HepG2 (cell line): ENCODE data around the gene NCBP3. TPM values are rescaled to one million over a fixed set of nuclear protein-coding genes. Genes with fewer than 3 reads are reported as not detected.
A peak's percentile ranks its signal among the peaks of the same experiment; 100 is the strongest.

ENCODE experiments used
- ATAC-seq: fragments of 200-7000 bp; cut with Tn5 transposase; 3 replicates; pipeline ENCODE4 v1.9.1; 2020; ENCODE audit warnings: mild to moderate bottlenecking, moderate library complexity
- BruUV-seq: library from RNA; stranded (reverse); fragments of 400-500 nt; replicated peaks from 2 replicates; lab custom pipeline; 2021; lab: Mats Ljungman, UMichigan
- CTCF ChIA-PET: fragments of 300-600 bp; formaldehyde crosslinking; extraction: SDS; loops from one replicate; lab custom pipeline; 2021; ENCODE audit warnings: low total read pairs, inconsistent platforms, low intra/inter-chr PET ratio; lab: Yijun Ruan, JAX
- POLR2A ChIA-PET: fragments of 350-600 bp; sonication (Branson Sonifier 250); formaldehyde crosslinking; loops from one replicate; lab custom pipeline; 2020; ENCODE audit warnings: antibody characterized with exemption, inconsistent platforms; lab: Yijun Ruan, JAX
- DNase-seq: peaks from one replicate; pipeline ENCODE4 v3.0.0-alpha.2; 2015; ENCODE audit warnings: low spot score
- FAIRE-seq: peaks from 3 replicates; lab custom pipeline; 2011; peaks lifted over from hg19 to GRCh38; lab: Jason Lieb, UNC
- H2AFZ ChIP-seq: one replicate; pipeline ENCODE4 v1.6.1; 2011; ENCODE audit warnings: low read length, inconsistent platforms
- H3K27ac ChIP-seq: fragments of 300-600 bp; 3 replicates; pipeline ENCODE4 v1.8.0; 2011; ENCODE audit warnings: mixed run types, mild to moderate bottlenecking, mixed read lengths, low read length, inconsistent platforms; ENCODE audit not compliant: insufficient read depth; ENCODE audit errors: extremely low read length
- H3K27me3 ChIP-seq, 2 experiments: fragments of 200-600 bp in 1 of 2; 2 replicates in 1 of 2; 3 replicates in 1 of 2; pipeline versions ENCODE4 v1.6.0 to v1.8.0; 2011; ENCODE audit warnings: low read length in 2 of 2, mild to moderate bottlenecking in 2 of 2, moderate library complexity in 2 of 2, inconsistent platforms in 1 of 2; ENCODE audit not compliant: insufficient read depth in 2 of 2, control insufficient read depth in 1 of 2
- H3K36me3 ChIP-seq, 2 experiments: fragments of 200-600 bp in 1 of 2; replicated peaks in 1 of 2; 2 replicates in 1 of 2; 3 replicates in 1 of 2; pipeline versions ENCODE4 v1.5.1 to v1.8.0; 2011; ENCODE audit warnings: low read length in 2 of 2, inconsistent platforms in 1 of 2; ENCODE audit not compliant: insufficient read depth in 2 of 2, control insufficient read depth in 1 of 2
- H3K4me1 ChIP-seq: 2 replicates; pipeline ENCODE4 v1.5.1; 2012; ENCODE audit warnings: low read length, inconsistent platforms; ENCODE audit not compliant: insufficient read depth
- H3K4me2 ChIP-seq: 2 replicates; pipeline ENCODE4 v1.6.0; 2011; ENCODE audit warnings: low read depth, low read length, inconsistent platforms
- H3K4me3 ChIP-seq, 3 experiments: fragments of 200-600 bp in 1 of 3; sonication (generic), shearing (Covaris generic) in 1 of 3; replicated peaks in 1 of 3; 2 replicates each; pipeline ENCODE4 v1.5.1; 2011 to 2016; ENCODE audit warnings: low read length in 3 of 3, inconsistent platforms in 2 of 3, low read depth in 2 of 3, mild to moderate bottlenecking in 2 of 3, control low read depth in 1 of 3, mixed read lengths in 1 of 3; ENCODE audit not compliant: insufficient read depth in 1 of 3
- H3K79me2 ChIP-seq: one replicate; pipeline ENCODE4 v1.6.1; 2011; ENCODE audit warnings: low read length, inconsistent platforms; ENCODE audit not compliant: insufficient read depth
- H3K9ac ChIP-seq: 2 replicates; pipeline ENCODE4 v1.6.0; 2011; ENCODE audit warnings: mild to moderate bottlenecking, low read depth, low read length, inconsistent platforms; ENCODE audit not compliant: insufficient read depth
- H3K9me3 ChIP-seq: 2 replicates; pipeline ENCODE4 v1.5.1; 2012; ENCODE audit warnings: mild to moderate bottlenecking, low read length
- H4K20me1 ChIP-seq: 2 replicates; pipeline ENCODE4 v1.6.0; 2011; ENCODE audit warnings: inconsistent platforms, mild to moderate bottlenecking, low read length, moderate library complexity; ENCODE audit not compliant: insufficient read depth
- ADNP ChIP-seq: sonication (generic); formaldehyde crosslinking; IDR thresholded peaks from 2 replicates; pipeline ENCODE4 v1.4.0; 2020; ENCODE audit warnings: missing genetic modification reagents
- ARID2 ChIP-seq: sonication (generic); formaldehyde crosslinking; IDR thresholded peaks from 2 replicates; pipeline ENCODE4 v1.8.1; 2022; ENCODE audit warnings: mild to moderate bottlenecking, missing genetic modification reagents, borderline replicate concordance
- NFAT5 ChIP-seq: sonication (generic); formaldehyde crosslinking; IDR thresholded peaks from 2 replicates; pipeline ENCODE4 v1.4.0; 2020; ENCODE audit warnings: missing genetic modification reagents
- SALL1 ChIP-seq: sonication (generic); formaldehyde crosslinking; IDR thresholded peaks from 2 replicates; pipeline ENCODE4 v1.8.0; 2022; ENCODE audit warnings: mild to moderate bottlenecking, missing genetic modification reagents
- TOE1 ChIP-seq: sonication (generic); formaldehyde crosslinking; IDR thresholded peaks from 2 replicates; pipeline ENCODE4 v1.4.0; 2020; ENCODE audit warnings: mild to moderate bottlenecking, missing genetic modification reagents
- ZBTB10 ChIP-seq: sonication (generic); formaldehyde crosslinking; IDR thresholded peaks from 2 replicates; pipeline ENCODE4 v1.4.0; 2020; ENCODE audit warnings: missing genetic modification reagents, borderline replicate concordance
- ZFX ChIP-seq: sonication (generic); formaldehyde crosslinking; IDR thresholded peaks from 2 replicates; pipeline ENCODE4 v1.4.0; 2020; ENCODE audit warnings: mild to moderate bottlenecking, low read depth, missing genetic modification reagents, moderate library complexity
- ZNF230 ChIP-seq: sonication (generic); formaldehyde crosslinking; IDR thresholded peaks from 2 replicates; pipeline ENCODE4 v1.4.0; 2020; ENCODE audit warnings: mild to moderate bottlenecking, missing genetic modification reagents
- ZNF678 ChIP-seq: sonication (generic); formaldehyde crosslinking; IDR thresholded peaks from 2 replicates; pipeline ENCODE4 v1.4.0; 2020; ENCODE audit warnings: mild to moderate bottlenecking, missing genetic modification reagents
- ZNF766 ChIP-seq: sonication (generic); formaldehyde crosslinking; IDR thresholded peaks from 2 replicates; pipeline ENCODE4 v1.5.0; 2020; ENCODE audit warnings: missing genetic modification reagents, borderline replicate concordance
- ZNF780A ChIP-seq: sonication (generic); formaldehyde crosslinking; IDR thresholded peaks from 2 replicates; pipeline ENCODE4 v1.8.0; 2022; ENCODE audit warnings: mild to moderate bottlenecking, missing genetic modification reagents, moderate library complexity
- WGBS: methylation state at CpG from one replicate; pipeline ENCODE4 v1.1.6; 2017; ENCODE audit warnings: low lambda C conversion rate; 5-methylcytosine and 5-hydroxymethylcytosine counted together
- in situ Hi-C: cut with HindIII; loops from 2 replicates; pipeline ENCODE4 v1.10.0; 2017; ENCODE audit warnings: low pct_unique_long_range_greater_than_20kb; ENCODE audit not compliant: extremely low pct_ligation_motif_present
- intact Hi-C: fragments of 100-400 bp; cut with micrococcal nuclease; formaldehyde crosslinking; loops from one replicate; pipeline ENCODE4 v1.10.0; 2022; ENCODE audit not compliant: unreplicated experiment
- polyA plus RNA-seq, 8 experiments: library from polyadenylated mRNA; depleted of rRNA in 3 of 8; stranded (reverse) in 7 of 8; unstranded in 1 of 8; fragments of >200 nt; fragmentation: Illumina TruSeq in 4 of 8; extraction: Trizol in 4 of 8; gene quantifications; 2 replicates each; pipeline versions ENCODE4 v1.2.1 to v1.2.3, GENCODE V29; 2011 to 2016; ENCODE audit warnings: low read depth in 4 of 8, missing spikeins in 1 of 8, mixed read lengths in 1 of 8; ENCODE audit not compliant: insufficient read depth in 1 of 8
- total RNA-seq, 5 experiments: library from RNA; depleted of rRNA; stranded (reverse); fragments of >200 nt; fragmentation: Illumina TruSeq; extraction: Trizol; gene quantifications; 2 replicates each; pipeline ENCODE4 v1.2.3, GENCODE V29; 2016; ENCODE audit warnings: low read depth in 1 of 5
- TF ChIP-seq, protein P1 (sequence below): sonication (generic); formaldehyde crosslinking; IDR thresholded peaks from 2 replicates; pipeline ENCODE4 v1.8.1; 2023; ENCODE audit warnings: mild to moderate bottlenecking, missing genetic modification reagents
- TF ChIP-seq, protein P2 (sequence below): sonication (generic); formaldehyde crosslinking; IDR thresholded peaks from 2 replicates; pipeline ENCODE4 v1.9.0; 2021; ENCODE audit warnings: missing genetic modification reagents, mild to moderate bottlenecking, borderline replicate concordance

The NCBP3 gene
- total and polyA plus RNA-seq, 2 of the 13 experiments (the other 11 are each of a cell fraction or from before 2014, with no cell fraction given): 19.5 to 24.8 TPM

DNA sequence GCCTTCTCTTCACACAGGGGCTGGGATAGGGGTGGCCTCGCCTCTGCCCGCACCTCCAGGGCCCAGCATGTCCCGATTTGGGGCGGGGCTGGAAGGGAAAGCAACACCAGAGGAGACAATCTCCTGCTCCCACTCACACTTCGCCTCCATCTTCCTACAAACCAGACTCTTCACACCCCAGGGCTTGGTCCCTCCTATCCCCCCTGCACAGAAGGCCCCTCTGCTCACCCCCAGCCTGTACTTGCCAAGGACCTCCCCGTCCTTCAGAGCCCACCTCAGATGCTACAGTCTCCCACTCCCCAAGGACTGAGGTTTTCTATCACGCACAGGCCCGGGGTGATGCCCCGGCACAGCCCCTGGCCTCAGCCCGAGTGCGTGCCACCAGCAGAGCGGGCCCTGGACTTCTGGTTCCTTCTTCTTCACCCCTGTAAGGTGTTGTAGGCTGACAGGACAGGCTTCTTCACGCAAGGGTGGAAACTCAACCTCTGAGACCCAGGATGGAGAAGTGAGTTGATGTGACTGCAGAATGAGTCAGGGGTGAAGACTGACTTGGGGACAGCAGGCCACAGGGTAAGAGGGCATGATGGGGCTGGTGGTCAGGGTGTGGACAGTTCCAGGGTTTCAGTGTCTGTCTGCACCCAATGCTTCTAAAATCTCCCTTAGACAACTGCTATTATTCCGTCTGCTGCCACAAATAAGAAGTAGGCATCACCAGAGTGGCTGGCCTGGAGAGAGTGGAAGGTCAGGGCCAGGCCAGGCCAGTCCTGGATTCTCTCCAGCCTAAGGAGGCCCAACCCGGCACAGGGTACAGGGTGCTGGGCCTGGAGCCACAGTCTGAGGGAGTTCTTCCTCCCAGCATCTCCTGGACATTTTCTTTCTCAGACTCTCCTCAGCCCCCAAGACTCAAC lies 47.5 kb downstream of the NCBP3 start:
- in situ Hi-C loops (no loop called here), intact Hi-C loops (no loop called here)
- Histone ChIP-seq H2AFZ (no peak overlapping the region), H3K9ac (no peak overlapping the region), H3K4me1 (peaks cover 93% of the 10 kb centered on the region), H3K36me3 (no peaks in the 10 kb centered on the region), H3K4me2 (no peak overlapping the region), H3K4me3 (no peak overlapping the region), H3K27ac (peak overlapping the region; percentile 24), H3K9me3 (no peaks in the 10 kb centered on the region), H3K79me2 (no peaks in the 10 kb centered on the region), H4K20me1 (no peaks in the 10 kb centered on the region), H3K27me3 (no peaks in the 10 kb centered on the region)
- CTCF ChIA-PET: no interaction called here
- DNase-seq (no peak), ATAC-seq (no peak), FAIRE-seq (no peak)
- POLR2A ChIA-PET: no interaction called here
- WGBS: 94% methylated on average over 15 of the region's 15 CpGs
- no TSS peak for BruUV-seq
- TF ChIP-seq ZBTB10 (CRISPR knock-in tag): no peak
- TF ChIP-seq ZNF678 (CRISPR knock-in tag): no peak
- no peak for TF ChIP-seq ZNF230 (CRISPR knock-in tag)
- peak; percentile 5; the same call in 1 of the 2 replicates for TF ChIP-seq ZFX (CRISPR knock-in tag)
- no peak for TF ChIP-seq ZNF766
- TF ChIP-seq SALL1 (CRISPR knock-in tag): no peak
- no peak for TF ChIP-seq ZNF780A (CRISPR knock-in tag)
- TF ChIP-seq TOE1 (CRISPR knock-in tag): no peak
- TF ChIP-seq ADNP (CRISPR knock-in tag): no peak
- TF ChIP-seq, protein P1, sequence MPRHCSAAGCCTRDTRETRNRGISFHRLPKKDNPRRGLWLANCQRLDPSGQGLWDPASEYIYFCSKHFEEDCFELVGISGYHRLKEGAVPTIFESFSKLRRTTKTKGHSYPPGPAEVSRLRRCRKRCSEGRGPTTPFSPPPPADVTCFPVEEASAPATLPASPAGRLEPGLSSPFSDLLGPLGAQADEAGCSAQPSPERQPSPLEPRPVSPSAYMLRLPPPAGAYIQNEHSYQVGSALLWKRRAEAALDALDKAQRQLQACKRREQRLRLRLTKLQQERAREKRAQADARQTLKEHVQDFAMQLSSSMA (CRISPR knock-in tag): no peak
- no peak for TF ChIP-seq NFAT5 (CRISPR knock-in tag)
- TF ChIP-seq, protein P2, sequence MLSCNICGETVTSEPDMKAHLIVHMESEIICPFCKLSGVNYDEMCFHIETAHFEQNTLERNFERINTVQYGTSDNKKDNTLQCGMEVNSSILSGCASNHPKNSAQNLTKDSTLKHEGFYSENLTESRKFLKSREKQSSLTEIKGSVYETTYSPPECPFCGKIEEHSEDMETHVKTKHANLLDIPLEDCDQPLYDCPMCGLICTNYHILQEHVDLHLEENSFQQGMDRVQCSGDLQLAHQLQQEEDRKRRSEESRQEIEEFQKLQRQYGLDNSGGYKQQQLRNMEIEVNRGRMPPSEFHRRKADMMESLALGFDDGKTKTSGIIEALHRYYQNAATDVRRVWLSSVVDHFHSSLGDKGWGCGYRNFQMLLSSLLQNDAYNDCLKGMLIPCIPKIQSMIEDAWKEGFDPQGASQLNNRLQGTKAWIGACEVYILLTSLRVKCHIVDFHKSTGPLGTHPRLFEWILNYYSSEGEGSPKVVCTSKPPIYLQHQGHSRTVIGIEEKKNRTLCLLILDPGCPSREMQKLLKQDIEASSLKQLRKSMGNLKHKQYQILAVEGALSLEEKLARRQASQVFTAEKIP: no peak
- no peak for TF ChIP-seq ARID2
